Measurements from ENCODE around the gene DOCK3.

DOCK3 gene

DNA sequence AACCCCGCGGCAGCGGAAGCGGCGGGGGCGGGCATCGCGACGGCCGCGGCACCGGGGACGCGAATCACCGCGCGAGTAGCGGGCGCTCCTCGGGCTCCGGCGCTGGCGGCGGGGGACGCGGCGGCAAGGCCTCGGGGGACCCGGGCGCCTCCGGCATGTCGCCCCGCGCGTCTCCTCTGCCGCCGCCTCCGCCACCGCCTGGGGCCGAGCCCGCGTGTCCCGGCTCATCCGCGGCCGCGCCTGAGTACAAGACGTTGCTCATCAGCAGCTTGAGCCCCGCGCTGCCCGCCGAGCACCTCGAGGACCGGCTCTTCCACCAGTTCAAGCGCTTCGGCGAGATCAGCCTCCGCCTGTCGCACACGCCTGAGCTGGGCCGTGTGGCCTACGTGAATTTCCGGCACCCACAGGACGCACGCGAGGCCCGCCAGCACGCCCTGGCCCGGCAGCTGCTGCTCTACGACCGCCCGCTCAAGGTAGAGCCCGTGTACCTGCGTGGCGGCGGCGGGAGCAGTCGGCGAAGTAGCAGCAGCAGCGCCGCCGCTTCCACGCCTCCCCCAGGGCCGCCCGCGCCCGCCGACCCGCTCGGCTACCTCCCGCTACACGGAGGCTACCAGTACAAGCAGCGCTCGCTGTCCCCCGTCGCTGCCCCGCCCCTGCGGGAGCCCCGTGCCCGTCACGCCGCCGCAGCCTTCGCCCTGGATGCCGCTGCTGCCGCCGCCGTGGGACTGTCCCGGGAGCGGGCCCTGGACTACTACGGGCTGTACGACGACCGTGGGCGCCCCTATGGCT lies 717.0 kb downstream of the DOCK3 start:
- DNase-seq: no peak

DNA sequence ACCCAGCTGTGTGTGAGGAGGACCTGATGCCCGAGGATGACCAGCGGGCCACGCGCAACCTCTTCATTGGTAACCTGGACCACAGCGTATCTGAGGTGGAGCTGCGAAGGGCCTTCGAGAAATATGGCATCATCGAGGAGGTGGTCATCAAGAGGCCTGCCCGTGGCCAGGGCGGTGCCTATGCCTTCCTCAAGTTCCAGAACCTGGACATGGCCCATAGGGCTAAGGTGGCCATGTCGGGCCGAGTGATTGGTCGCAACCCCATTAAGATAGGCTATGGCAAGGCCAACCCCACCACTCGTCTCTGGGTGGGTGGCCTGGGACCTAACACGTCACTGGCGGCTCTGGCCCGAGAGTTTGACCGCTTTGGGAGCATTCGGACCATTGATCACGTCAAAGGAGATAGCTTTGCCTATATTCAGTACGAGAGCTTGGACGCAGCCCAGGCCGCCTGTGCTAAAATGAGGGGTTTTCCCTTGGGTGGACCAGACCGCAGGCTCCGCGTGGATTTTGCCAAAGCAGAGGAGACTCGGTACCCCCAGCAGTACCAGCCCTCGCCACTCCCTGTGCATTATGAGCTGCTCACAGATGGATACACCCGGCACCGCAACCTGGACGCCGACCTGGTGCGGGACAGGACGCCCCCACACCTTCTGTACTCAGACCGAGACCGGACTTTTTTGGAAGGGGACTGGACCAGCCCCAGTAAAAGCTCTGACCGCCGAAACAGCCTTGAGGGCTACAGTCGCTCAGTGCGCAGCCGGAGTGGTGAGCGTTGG lies 717.8 kb downstream of the DOCK3 start:
- no peak for DNase-seq

GRCh38 chr3:51393134-51393495 lies 718.4 kb downstream of the DOCK3 start:
- no peak for DNase-seq

GRCh38 chr3:51393564-51393963 lies 718.8 kb downstream of the DOCK3 start:
- no peak for DNase-seq

DNA sequence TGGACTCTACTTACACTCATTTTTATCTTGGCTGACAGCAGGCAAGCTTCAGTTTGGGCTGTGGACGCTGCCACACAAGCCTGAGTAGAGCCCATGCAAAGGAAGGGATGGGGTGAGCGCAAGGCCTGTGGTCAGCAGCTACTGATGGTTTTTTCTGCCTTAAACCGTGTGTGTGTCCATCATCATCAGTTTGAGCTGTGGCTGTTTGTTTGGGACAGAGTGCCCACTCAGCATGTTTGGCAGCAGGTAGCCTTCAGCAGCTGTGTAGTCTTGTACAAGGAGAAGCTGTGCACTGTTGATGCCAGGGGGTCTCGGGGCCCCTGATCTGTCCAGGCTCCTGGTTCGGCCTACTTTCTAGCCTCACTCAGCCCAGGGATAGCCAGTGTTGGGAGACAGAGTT lies 719.8 kb downstream of the DOCK3 start:
- DNase-seq: no peak

- DNase-seq: no peak
Measured at GRCh38 chr3:51395493-51396213, 720.9 kb downstream of the DOCK3 start.

DNA sequence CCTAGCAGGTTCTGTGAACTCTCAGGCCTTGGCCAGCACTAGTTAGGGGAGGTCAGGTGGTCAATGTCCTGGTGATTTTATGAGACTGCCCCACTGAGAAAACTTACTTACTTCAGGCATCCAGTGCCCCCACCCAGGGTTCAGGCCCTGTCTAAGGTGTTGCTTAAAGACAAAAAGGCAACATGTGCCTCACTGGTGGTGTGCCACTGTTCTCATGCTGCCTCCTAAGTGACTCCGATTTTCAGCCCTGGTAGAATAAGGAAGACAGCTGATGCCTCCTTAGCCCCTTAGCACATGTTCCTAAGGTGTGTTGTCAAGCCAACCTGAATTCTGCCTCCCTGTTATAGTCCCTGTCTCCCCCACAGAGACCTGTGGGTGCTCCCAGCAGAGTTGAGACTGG lies 721.7 kb downstream of the DOCK3 start:
- DNase-seq: no peak

DNA sequence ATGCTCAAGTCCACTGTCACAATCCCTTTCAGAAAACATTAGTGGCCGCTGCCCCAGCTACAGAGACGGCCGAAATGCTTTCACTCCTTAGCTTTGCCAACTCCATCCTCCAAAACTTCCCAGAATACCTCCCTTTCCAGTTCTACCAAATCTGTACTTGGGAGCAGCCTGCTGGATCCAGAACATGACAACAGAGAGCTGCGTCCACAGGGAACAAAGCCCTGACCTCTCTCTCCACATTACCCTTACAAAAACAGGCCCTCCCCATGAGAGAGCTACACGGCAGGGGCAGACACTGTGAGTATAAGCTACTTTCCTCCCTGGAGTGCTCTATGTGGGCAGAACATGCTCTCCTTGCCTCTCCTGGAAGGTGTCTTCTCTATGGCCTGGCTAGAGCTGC lies 722.7 kb downstream of the DOCK3 start:
- no peak for DNase-seq

GRCh38 chr3:51398595-51399310 lies 724.0 kb downstream of the DOCK3 start:
- no peak for DNase-seq

GRCh38 chr3:51400166-51400565 lies 725.4 kb downstream of the DOCK3 start:
- no peak for DNase-seq

DNA sequence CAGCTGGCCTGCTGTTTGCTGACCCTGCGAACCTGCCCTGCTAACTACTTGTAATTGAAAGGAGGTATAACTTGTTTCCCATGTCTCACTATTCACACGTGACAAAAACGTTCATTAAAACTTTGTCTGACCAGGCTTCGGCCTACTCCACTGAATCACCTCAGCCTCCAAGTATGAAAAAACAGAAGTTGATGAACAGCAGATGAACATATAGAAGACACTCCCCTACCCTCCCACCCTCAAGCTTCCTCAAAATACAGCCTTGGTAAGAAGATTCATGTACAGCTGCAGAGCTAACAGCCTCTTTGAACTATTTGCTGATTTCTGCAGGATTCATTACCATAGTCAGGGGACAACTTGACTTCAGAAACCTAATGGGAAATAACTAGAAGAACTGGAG lies 727.0 kb downstream of the DOCK3 start:
- DNase-seq: no peak

DNA sequence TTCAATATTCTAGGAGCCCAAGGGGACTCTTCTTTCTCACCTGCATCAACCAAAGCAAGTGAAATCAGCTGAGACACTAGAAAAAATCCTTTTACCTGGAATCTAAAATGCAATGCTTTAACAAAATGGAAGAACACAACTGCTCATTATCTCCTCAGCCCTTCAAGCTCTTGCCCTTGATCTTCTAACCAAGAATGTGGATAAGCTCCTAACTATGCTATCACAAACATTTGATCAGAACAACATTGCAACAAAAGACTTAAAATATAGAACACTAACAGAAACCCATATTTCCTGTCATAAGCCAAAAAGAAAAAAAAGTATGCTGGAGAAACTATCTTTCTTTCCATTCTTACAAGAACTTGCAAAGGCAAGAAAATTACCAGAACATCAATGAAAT lies 728.9 kb downstream of the DOCK3 start:
- no peak for DNase-seq

- no peak for DNase-seq
Measured at GRCh38 chr3:51408021-51408420, 733.3 kb downstream of the DOCK3 start.

DNA sequence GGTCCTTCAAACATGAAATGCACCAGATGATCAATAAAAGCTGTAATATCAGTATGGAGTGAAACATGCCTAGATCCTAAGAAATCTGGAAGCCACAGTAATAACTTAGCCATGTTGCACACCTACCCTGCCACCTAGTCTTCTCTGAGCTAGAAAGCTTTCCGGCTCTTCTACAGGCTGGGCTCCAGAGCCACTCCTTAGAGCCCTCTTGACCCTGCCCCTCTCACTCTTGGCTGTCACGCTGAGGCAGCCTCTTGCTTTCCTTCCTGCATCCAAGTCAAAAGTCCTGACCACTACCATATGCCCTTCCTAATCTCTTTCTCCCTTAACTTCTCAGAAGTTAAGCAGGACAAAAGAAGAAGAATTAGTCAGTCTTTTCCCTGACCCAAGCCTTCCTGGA lies 734.1 kb downstream of the DOCK3 start:
- no peak for DNase-seq

GRCh38 chr3:51422211-51422610 lies 747.5 kb downstream of the DOCK3 start:
- DNase-seq: no peak

DNA sequence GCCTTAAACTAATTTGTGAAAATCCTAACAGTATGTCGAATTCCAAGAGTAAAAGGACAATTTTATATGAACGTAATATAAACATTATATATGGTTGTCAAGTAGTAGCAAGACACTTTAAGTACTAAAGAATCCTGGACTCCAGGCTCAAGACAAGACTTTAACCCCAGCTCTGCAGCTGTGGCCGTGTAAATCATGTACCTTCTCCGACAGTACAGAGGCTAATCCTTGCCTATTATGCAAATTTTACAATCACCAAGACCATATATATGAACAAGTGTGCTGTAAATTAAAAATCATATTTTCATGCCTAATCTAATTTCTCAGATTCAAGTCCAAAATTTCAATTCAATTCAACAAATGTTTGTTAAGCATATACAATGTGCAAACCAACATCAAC lies 752.2 kb downstream of the DOCK3 start:
- DNase-seq: no peak

DNA sequence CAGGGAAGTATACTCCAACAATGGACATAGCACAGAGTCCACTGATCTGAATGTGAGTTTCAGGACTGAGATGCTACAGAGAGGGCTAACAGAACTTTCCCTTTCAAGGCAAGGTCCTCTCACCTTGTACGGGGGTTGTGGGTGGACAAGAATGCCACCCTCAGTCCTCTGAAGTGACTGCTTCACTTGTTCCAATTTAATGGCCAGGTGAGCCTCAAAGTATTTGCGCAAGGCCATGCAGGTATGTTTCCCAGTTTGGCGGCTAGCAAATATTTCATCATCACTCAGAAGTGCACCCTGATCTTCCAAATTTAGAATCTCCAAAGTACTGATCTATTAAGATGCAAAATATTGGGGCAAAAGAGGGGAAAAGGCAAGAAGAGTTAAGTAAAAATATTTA lies 754.4 kb downstream of the DOCK3 start:
- DNase-seq: no peak

Data from NCI-H1092 treated with DMSO at 0.1 percent for 48 hours (cell line).